GM12878 (cell line): ENCODE data around the gene ZNF771. TPM values are rescaled to one million over a fixed set of nuclear protein-coding genes. Genes with fewer than 3 reads are reported as not detected.
A peak's percentile ranks its signal among the peaks of the same experiment; 100 is the strongest.

Source experiments
- ATAC-seq: fragments of 200-7000 bp; cut with Tn5 transposase; 3 replicates; pipeline ENCODE4 v1.9.1; 2020; ENCODE audit warnings: mild to moderate bottlenecking, moderate library complexity
- BruUV-seq: library from RNA; stranded (reverse); fragments of 400-500 nt; replicated peaks from 2 replicates; lab custom pipeline; 2021; lab: Mats Ljungman, UMichigan
- CTCF ChIA-PET: fragments of 300-600 bp; sonication (Branson Sonifier 250); formaldehyde crosslinking; extraction: SDS; loops from one replicate; lab custom pipeline; 2021; ENCODE audit warnings: inconsistent platforms; lab: Yijun Ruan, JAX
- POLR2A ChIA-PET: fragments of 350-600 bp; formaldehyde crosslinking; extraction: SDS; loops from one replicate; lab custom pipeline; 2021; ENCODE audit warnings: inconsistent platforms; lab: Charles Lee
- RAD21 ChIA-PET: fragments of 300-600 bp; sonication (Branson Sonifier 250); formaldehyde crosslinking; loops from one replicate; lab custom pipeline; 2023; ENCODE audit warnings: antibody characterized with exemption; ENCODE audit not compliant: unreplicated experiment; lab: Charles Lee
- SMC1A ChIA-PET: fragments of 300-600 bp; sonication (Branson Sonifier 250); formaldehyde crosslinking; loops from one replicate; lab custom pipeline; 2023; ENCODE audit not compliant: unreplicated experiment, uncharacterized antibody; lab: Charles Lee
- DNase-seq: peaks from one replicate; pipeline ENCODE4 v3.0.0-alpha.2; 2011; ENCODE audit warnings: low read depth, low spot score
- FAIRE-seq: peaks from 3 replicates; lab custom pipeline; 2011; peaks lifted over from hg19 to GRCh38; lab: Jason Lieb, UNC
- H2AFZ ChIP-seq: 2 replicates; pipeline ENCODE4 v1.6.0; 2011; ENCODE audit warnings: low read depth, low read length, control low read depth; ENCODE audit not compliant: control insufficient read depth
- H3K27ac ChIP-seq: 2 replicates; pipeline ENCODE4 v1.5.1; 2011; ENCODE audit warnings: control low read depth; ENCODE audit not compliant: control insufficient read depth, insufficient read depth
- H3K27me3 ChIP-seq, 2 experiments: replicated peaks in 1 of 2; 2 replicates each; pipeline versions ENCODE4 v1.6.0 to v1.6.1; 2011; ENCODE audit warnings: low read length in 1 of 2; ENCODE audit not compliant: control insufficient read depth in 2 of 2, insufficient read depth in 2 of 2
- H3K36me3 ChIP-seq, 2 experiments: 2 replicates each; pipeline ENCODE4 v1.5.1; 2011; ENCODE audit warnings: low read length in 1 of 2; ENCODE audit not compliant: control insufficient read depth in 2 of 2, insufficient read depth in 2 of 2
- H3K4me1 ChIP-seq: 2 replicates; pipeline ENCODE4 v1.6.1; 2011; ENCODE audit warnings: mild to moderate bottlenecking, low read length, moderate library complexity, mixed read lengths; ENCODE audit not compliant: control insufficient read depth, insufficient read depth
- H3K4me2 ChIP-seq: 2 replicates; pipeline ENCODE4 v1.6.0; 2011; ENCODE audit warnings: control low read depth; ENCODE audit not compliant: control insufficient read depth, insufficient read depth
- H3K4me3 ChIP-seq: fragments of 200-600 bp; sonication (generic); 2 replicates; pipeline ENCODE4 v1.5.1; 2016
- H3K79me2 ChIP-seq: 2 replicates; pipeline ENCODE4 v1.6.0; 2011; ENCODE audit warnings: low read length; ENCODE audit not compliant: control insufficient read depth, insufficient read depth
- H3K9ac ChIP-seq: 2 replicates; pipeline ENCODE4 v1.8.0; 2011; ENCODE audit warnings: low read length, control low read depth, mixed read lengths; ENCODE audit not compliant: control insufficient read depth, insufficient read depth
- H3K9me3 ChIP-seq: replicated peaks from 3 replicates; pipeline ENCODE4 v1.5.1; 2011; ENCODE audit warnings: mild to moderate bottlenecking, low read length; ENCODE audit not compliant: control insufficient read depth, insufficient read depth
- H4K20me1 ChIP-seq: 2 replicates; pipeline ENCODE4 v1.6.0; 2011; ENCODE audit not compliant: control insufficient read depth, insufficient read depth
- BRCA1 ChIP-seq: IDR thresholded peaks from 2 replicates; pipeline ENCODE4 v1.6.1; 2011; ENCODE audit warnings: low read depth, low read length, improper control_type of control experiment
- JUND ChIP-seq: IDR thresholded peaks from 2 replicates; pipeline ENCODE4 v1.6.1; 2012; ENCODE audit warnings: low read depth, mild to moderate bottlenecking, low read length, improper control_type of control experiment, moderate library complexity
- KLF5 ChIP-seq: fragments of 450-650 bp; IDR thresholded peaks from 2 replicates; pipeline ENCODE4 v1.6.1; 2014; ENCODE audit warnings: mild to moderate bottlenecking; ENCODE audit not compliant: partially characterized antibody
- RB1 ChIP-seq: fragments of 450-650 bp; formaldehyde crosslinking; IDR thresholded peaks from 2 replicates; pipeline ENCODE4 v1.6.1; 2017; ENCODE audit warnings: mild to moderate bottlenecking, borderline replicate concordance
- SMARCA5 ChIP-seq: fragments of 450-650 bp; IDR thresholded peaks from 2 replicates; pipeline ENCODE4 v1.6.1; 2017; ENCODE audit warnings: mild to moderate bottlenecking
- WGBS: methylation state at CpG from one replicate; pipeline ENCODE4 v1.1.6; 2016; ENCODE audit warnings: low lambda C conversion rate; ENCODE audit not compliant: insufficient replicate concordance, insufficient coverage; ENCODE audit errors: missing lambda C conversion rate; 5-methylcytosine and 5-hydroxymethylcytosine counted together
- in situ Hi-C: fragments of 300-500 bp; cut with MboI; formaldehyde crosslinking; loops from 9 replicates; pipeline ENCODE4 v1.14.3; 2018; ENCODE audit warnings: mixed read lengths
- intact Hi-C: fragments of 100-400 bp; cut with micrococcal nuclease; formaldehyde crosslinking; loops from one replicate; pipeline ENCODE4 v1.14.2; 2022; ENCODE audit not compliant: unreplicated experiment
- polyA plus RNA-seq, 11 experiments: library from polyadenylated mRNA; depleted of rRNA in 4 of 11; unstranded in 6 of 11; stranded (reverse) in 5 of 11; fragments of >200 nt; fragmentation: Nextera tagmentation in 4 of 11; fragmentation: Illumina TruSeq in 1 of 11; extraction: Ambion mirVana in 4 of 11; extraction: Trizol in 1 of 11; gene quantifications; 1 replicate in 1 of 11; 2 replicates in 10 of 11; pipeline versions ENCODE4 v1.2.1 to v1.2.3, GENCODE V29; 2011 to 2016; ENCODE audit warnings: inconsistent platforms in 2 of 11, missing spikeins in 2 of 11, low read depth in 1 of 11
- total RNA-seq, 4 experiments: library from RNA; depleted of rRNA in 3 of 4; stranded (reverse); fragments of >200 nt in 3 of 4; fragmentation: Illumina TruSeq in 1 of 4; extraction: Trizol in 1 of 4; gene quantifications; 2 replicates each; pipeline versions ENCODE4 v1.2.1 to v1.2.3, GENCODE V29; 2013 to 2021
- TF ChIP-seq, protein P1 (sequence below): IDR thresholded peaks from 2 replicates; pipeline ENCODE4 v1.6.1; 2012; ENCODE audit warnings: mild to moderate bottlenecking, low read depth, low read length

The ZNF771 gene
- total and polyA plus RNA-seq, 10 of the 15 experiments (the other 5 are each of a cell fraction or from before 2014, with no cell fraction given) = 0.98 to 7.6 (median 3.7) TPM

DNA sequence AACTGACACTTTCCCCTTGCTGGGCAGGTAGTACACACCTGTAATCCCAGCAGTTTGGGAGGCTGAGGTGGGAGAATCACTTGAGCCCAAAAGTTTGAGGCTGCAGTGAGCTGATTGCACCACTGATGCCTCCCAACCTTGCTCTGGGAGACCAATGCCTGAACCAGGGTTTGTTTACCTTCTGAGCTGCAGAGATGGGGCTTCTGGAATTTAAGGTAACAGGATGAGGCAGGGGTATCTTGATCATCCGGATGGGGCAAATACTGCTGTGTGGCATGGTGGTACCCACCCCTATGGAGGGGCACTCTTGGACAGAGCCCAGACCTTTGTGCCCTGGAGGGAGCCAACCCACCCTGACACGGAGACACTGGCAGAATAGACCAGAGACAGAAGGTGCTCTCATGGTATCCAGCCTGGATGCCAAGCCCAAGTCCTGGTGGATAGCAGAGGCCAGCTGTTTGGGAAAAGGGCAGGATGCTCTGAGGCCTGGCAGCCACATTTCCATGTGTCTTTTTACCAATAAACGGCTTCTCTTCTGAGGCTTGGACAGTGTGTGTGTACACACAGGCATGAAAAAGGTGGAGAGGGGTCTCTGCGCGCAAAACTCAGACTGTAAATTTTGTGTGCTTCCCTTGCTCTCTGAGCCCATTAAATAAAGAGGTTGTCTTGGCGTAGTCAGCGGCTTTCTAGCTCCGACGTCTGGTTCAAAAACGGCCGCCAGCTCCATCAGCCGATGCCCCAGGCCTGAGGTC lies 7.8 kb upstream of the ZNF771 start:
- POLR2A ChIA-PET = interaction anchor here (0.6 to 2.1 kb wide), 2 partner anchors 10 to 167 kb away, joined by 3 to 5 read pairs; no protein-coding TSS in a partner anchor
- no peaks in the 10 kb centered on the region; a peak in 1 of 4 replicates for H3K27me3 ChIP-seq
- peak overlapping the region; percentile 76 for H3K4me3 ChIP-seq
- peak overlapping the region; percentile 85 for H3K4me2 ChIP-seq
- H3K36me3 ChIP-seq = peaks cover 0 to 2% of the 10 kb centered on the region in 2 experiments; a peak in 3 of 4 replicates
- ATAC-seq = no peak
- H3K9ac ChIP-seq = peak overlapping the region; percentile 78; the same call in 1 of the 2 replicates
- no peaks in the 10 kb centered on the region for H3K9me3 ChIP-seq
- BruUV-seq = no TSS peak
- intact Hi-C loops = no loop called here
- no peak overlapping the region for H3K27ac ChIP-seq
- RAD21 ChIA-PET = interaction anchor here (1.3 to 2.4 kb wide), 4 partner anchors 9 to 28 kb away, joined by 4 to 10 read pairs (median 8); partner anchors contain the start of gene SEPTIN1
- 25% methylated on average over 12 of the region's 12 CpGs for WGBS
- peak overlapping the region; percentile 83 for H2AFZ ChIP-seq
- TF ChIP-seq BRCA1 (no peak), SMARCA5 (0 out of 2 replicates have a peak, but pooled peaks have one; percentile 37)
- no peaks in the 10 kb centered on the region for H4K20me1 ChIP-seq
- DNase-seq = no peak
- peaks cover 5% of the 10 kb centered on the region for H3K79me2 ChIP-seq
- CTCF ChIA-PET = interaction anchor here (1.2 to 1.8 kb wide), 4 partner anchors 9 to 294 kb away, joined by 3 to 6 read pairs (median 3); partner anchors contain the start of gene ZNF771
- FAIRE-seq = no peak
- in situ Hi-C loops = no loop called here
- SMC1A ChIA-PET = interaction anchor here (1.1 to 2.2 kb wide), 4 partner anchors 9 to 29 kb away, joined by 3 to 6 read pairs (median 4); partner anchors contain the start of genes SEPTIN1 and TBC1D10B
- H3K4me1 ChIP-seq = peaks cover 13% of the 10 kb centered on the region

DNA sequence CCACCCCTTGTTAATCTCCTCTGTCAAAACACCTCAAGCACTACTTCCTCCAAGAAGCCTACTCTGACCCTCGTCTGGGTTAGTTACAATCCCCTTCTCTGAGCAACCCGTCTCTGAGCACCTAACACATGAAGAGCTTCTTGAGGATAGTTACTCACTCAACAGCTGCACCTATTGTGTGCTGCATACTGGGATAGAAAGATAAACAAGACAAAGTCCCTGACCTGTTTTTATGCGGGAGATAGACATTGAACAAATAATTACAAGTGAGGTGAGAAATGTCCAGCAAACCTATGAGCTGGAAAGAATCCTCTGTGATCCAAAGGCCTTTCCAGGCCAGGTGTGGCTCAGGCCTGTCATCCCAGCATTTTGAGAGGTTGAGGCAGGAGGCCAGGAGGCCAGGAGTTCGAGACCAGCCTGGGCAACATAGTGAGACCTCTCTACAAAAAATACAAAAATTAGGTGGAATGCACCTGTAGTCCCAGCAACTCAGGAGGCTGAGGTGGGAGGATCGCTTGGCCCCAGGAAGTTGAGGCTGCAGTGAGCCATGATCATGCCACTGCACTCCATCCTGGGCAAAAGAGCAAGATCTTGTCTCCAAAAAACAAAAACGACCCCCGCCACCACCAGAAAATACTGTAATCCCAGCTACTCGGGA lies 5.5 kb upstream of the ZNF771 start:
- Histone ChIP-seq H4K20me1 (no peaks in the 10 kb centered on the region), H3K4me1 (peaks cover 8% of the 10 kb centered on the region), H3K9ac (no peak overlapping the region), H3K4me3 (no peak overlapping the region), H3K27me3 (no peaks in the 10 kb centered on the region; a peak in 1 of 4 replicates), H3K79me2 (no peaks in the 10 kb centered on the region), H2AFZ (no peak overlapping the region), H3K4me2 (no peak overlapping the region), H3K9me3 (no peaks in the 10 kb centered on the region), H3K27ac (no peak overlapping the region), H3K36me3 (peaks cover 0 to 2% of the 10 kb centered on the region in 2 experiments; a peak in 3 of 4 replicates)
- TF ChIP-seq KLF5 (no peak), RB1 (no peak), JUND (no peak)
- TF ChIP-seq, protein P1, sequence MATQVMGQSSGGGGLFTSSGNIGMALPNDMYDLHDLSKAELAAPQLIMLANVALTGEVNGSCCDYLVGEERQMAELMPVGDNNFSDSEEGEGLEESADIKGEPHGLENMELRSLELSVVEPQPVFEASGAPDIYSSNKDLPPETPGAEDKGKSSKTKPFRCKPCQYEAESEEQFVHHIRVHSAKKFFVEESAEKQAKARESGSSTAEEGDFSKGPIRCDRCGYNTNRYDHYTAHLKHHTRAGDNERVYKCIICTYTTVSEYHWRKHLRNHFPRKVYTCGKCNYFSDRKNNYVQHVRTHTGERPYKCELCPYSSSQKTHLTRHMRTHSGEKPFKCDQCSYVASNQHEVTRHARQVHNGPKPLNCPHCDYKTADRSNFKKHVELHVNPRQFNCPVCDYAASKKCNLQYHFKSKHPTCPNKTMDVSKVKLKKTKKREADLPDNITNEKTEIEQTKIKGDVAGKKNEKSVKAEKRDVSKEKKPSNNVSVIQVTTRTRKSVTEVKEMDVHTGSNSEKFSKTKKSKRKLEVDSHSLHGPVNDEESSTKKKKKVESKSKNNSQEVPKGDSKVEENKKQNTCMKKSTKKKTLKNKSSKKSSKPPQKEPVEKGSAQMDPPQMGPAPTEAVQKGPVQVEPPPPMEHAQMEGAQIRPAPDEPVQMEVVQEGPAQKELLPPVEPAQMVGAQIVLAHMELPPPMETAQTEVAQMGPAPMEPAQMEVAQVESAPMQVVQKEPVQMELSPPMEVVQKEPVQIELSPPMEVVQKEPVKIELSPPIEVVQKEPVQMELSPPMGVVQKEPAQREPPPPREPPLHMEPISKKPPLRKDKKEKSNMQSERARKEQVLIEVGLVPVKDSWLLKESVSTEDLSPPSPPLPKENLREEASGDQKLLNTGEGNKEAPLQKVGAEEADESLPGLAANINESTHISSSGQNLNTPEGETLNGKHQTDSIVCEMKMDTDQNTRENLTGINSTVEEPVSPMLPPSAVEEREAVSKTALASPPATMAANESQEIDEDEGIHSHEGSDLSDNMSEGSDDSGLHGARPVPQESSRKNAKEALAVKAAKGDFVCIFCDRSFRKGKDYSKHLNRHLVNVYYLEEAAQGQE = no peak
- 55% methylated on average over 8 of the region's 8 CpGs for WGBS
- SMC1A ChIA-PET = interaction anchor here (0.6 to 1.5 kb wide), 4 partner anchors 10 to 24 kb away, joined by 3 to 4 read pairs (median 4); partner anchors contain the start of gene SEPTIN1
- RAD21 ChIA-PET = interaction anchor here (1.4 to 1.6 kb wide), 2 partner anchors 16 to 28 kb away, joined by 3 to 4 read pairs; partner anchors contain the start of gene DCTPP1
- intact Hi-C loops (no loop called here), in situ Hi-C loops (no loop called here)
- BruUV-seq = no TSS peak
- DNase-seq (no peak), FAIRE-seq (no peak), ATAC-seq (no peak)
- POLR2A ChIA-PET = interaction anchor here (2.1 to 3.6 kb wide), 2 partner anchors 7 to 31 kb away, joined by 5 to 12 read pairs; no protein-coding TSS in a partner anchor
- CTCF ChIA-PET = interaction anchor here (1.1 kb wide), 1 partner anchor 16 kb away, joined by 3 read pairs; no protein-coding TSS in a partner anchor
